Brain microvascular endothelial cell (primary cell): ENCODE results near the gene PDSS2.
A peak's percentile ranks its signal among the peaks of the same experiment; 100 is the strongest.
"Not testable (repeated sequence)": the region's sequence is repeated elsewhere in the genome, so short reads cannot be mapped to it uniquely, and the experiment has no call there.

Source experiments
- DNase-seq: peaks from one replicate; pipeline ENCODE4 v3.0.0-alpha.2; 2020
- H3K27ac ChIP-seq: fragments of 250-450 bp; sonication (Bioruptor Pico); 2 replicates; pipeline ENCODE4 v1.5.1; 2020; ENCODE audit warnings: mild to moderate bottlenecking, moderate library complexity
- H3K27me3 ChIP-seq: fragments of 250-450 bp; sonication (Bioruptor Pico); replicated peaks from 2 replicates; pipeline ENCODE4 v1.5.1; 2020; ENCODE audit warnings: mild to moderate bottlenecking
- H3K36me3 ChIP-seq: fragments of 250-450 bp; sonication (Bioruptor Pico); replicated peaks from 2 replicates; pipeline ENCODE4 v1.5.1; 2020; ENCODE audit warnings: mild to moderate bottlenecking
- H3K4me3 ChIP-seq: 2 replicates; pipeline ENCODE4 v1.5.1; 2011; ENCODE audit warnings: low read depth, mild to moderate bottlenecking, control low read depth, low read length, moderate library complexity
- CTCF ChIP-seq: IDR thresholded peaks from 2 replicates; pipeline ENCODE4 v1.5.1; 2011; ENCODE audit warnings: low read depth, mild to moderate bottlenecking, moderate library complexity, low read length, control low read depth, inconsistent platforms; ENCODE audit errors: missing control alignments
- in situ Hi-C: cut with HindIII; loops from 2 replicates; pipeline ENCODE4 v1.10.0; 2017; ENCODE audit warnings: low sequenced_read_pairs, low pct_ligation_motif_present

The PDSS2 gene

GRCh38 chr6:107369493-107369892 is 89.9 kb downstream of the PDSS2 start:
- TF ChIP-seq CTCF, result no peak
- DNase-seq, result no peak
- H3K27ac ChIP-seq, result no peak overlapping the region
- H3K27me3 ChIP-seq, result no peaks in the 10 kb centered on the region
- H3K36me3 ChIP-seq, result no peaks in the 10 kb centered on the region
- in situ Hi-C loops, result no loop called here
- H3K4me3 ChIP-seq, result no peak overlapping the region

GRCh38 chr6:107368471-107368870 is 90.9 kb downstream of the PDSS2 start:
- DNase-seq, result no peak
- in situ Hi-C loops, result no loop called here
- Histone ChIP-seq H3K4me3 (no peak overlapping the region), H3K27me3 (no peaks in the 10 kb centered on the region), H3K36me3 (no peaks in the 10 kb centered on the region), H3K27ac (no peak overlapping the region)
- TF ChIP-seq CTCF, result no peak

GRCh38 chr6:107364173-107364572 is 95.2 kb downstream of the PDSS2 start:
- H3K4me3 ChIP-seq, H3K27ac ChIP-seq, H3K27me3 ChIP-seq, in situ Hi-C loops, H3K36me3 ChIP-seq, DNase-seq: not testable (repeated sequence)

- no peaks in the 10 kb centered on the region for H3K36me3 ChIP-seq
- DNase-seq, result peak; percentile 80
- no peaks in the 10 kb centered on the region for H3K27me3 ChIP-seq
- no peak overlapping the region for H3K27ac ChIP-seq
- no peak for TF ChIP-seq CTCF
- in situ Hi-C loops, result no loop called here
- no peak overlapping the region for H3K4me3 ChIP-seq
Observed at GRCh38 chr6:107361753-107362604, 97.4 kb downstream of the PDSS2 start.

GRCh38 chr6:107360476-107360875 is 98.9 kb downstream of the PDSS2 start:
- DNase-seq, result no peak
- Histone ChIP-seq H3K4me3 (no peak overlapping the region), H3K27me3 (no peaks in the 10 kb centered on the region), H3K27ac (no peak overlapping the region), H3K36me3 (no peaks in the 10 kb centered on the region)
- TF ChIP-seq CTCF, result no peak
- in situ Hi-C loops, result no loop called here

- no peak for DNase-seq
- H3K4me3 ChIP-seq, result no peak overlapping the region
- H3K36me3 ChIP-seq, result no peaks in the 10 kb centered on the region
- H3K27ac ChIP-seq, result no peak overlapping the region
- H3K27me3 ChIP-seq, result no peaks in the 10 kb centered on the region
- in situ Hi-C loops, result no loop called here
- TF ChIP-seq CTCF, result no peak
Observed at GRCh38 chr6:107357842-107358241, 101.5 kb downstream of the PDSS2 start.
